ENCODE data around the gene FUT1.

The FUT1 gene

GRCh38 chr19:48751845-48752495 is 471 bp downstream of the FUT1 start:
- Mint-ChIP-seq H3K27me3 (peaks cover 14% of the 10 kb centered on the region), H3K9me3 (no peaks in the 10 kb centered on the region), H3K4me1 (peaks cover 18% of the 10 kb centered on the region), H3K27ac (no peak overlapping the region), H3K4me3 (peak overlapping the region; percentile 80), H3K36me3 (no peaks in the 10 kb centered on the region)

- Mint-ChIP-seq H3K4me3 (no peak overlapping the region), H3K9me3 (no peaks in the 10 kb centered on the region), H3K36me3 (no peaks in the 10 kb centered on the region), H3K27ac (no peak overlapping the region), H3K4me1 (peaks cover 22% of the 10 kb centered on the region), H3K27me3 (peaks cover 19% of the 10 kb centered on the region)
These were observed 1.5 kb downstream of the FUT1 start for GRCh38 chr19:48750771-48751504.

- no peaks in the 10 kb centered on the region for H3K36me3 Mint-ChIP-seq
- no peak overlapping the region for H3K27ac Mint-ChIP-seq
- no peak overlapping the region for H3K4me3 Mint-ChIP-seq
- H3K4me1 Mint-ChIP-seq: peaks cover 24% of the 10 kb centered on the region
- no peaks in the 10 kb centered on the region for H3K9me3 Mint-ChIP-seq
- H3K27me3 Mint-ChIP-seq: peaks cover 17% of the 10 kb centered on the region
These were observed 2.1 kb downstream of the FUT1 start for GRCh38 chr19:48750351-48750750.

- H3K27me3 Mint-ChIP-seq: peaks cover 20% of the 10 kb centered on the region
- peaks cover 24% of the 10 kb centered on the region for H3K4me1 Mint-ChIP-seq
- no peak overlapping the region for H3K4me3 Mint-ChIP-seq
- H3K36me3 Mint-ChIP-seq: no peaks in the 10 kb centered on the region
- H3K27ac Mint-ChIP-seq: no peak overlapping the region
- H3K9me3 Mint-ChIP-seq: no peaks in the 10 kb centered on the region
These were observed 2.8 kb downstream of the FUT1 start for GRCh38 chr19:48749571-48750198.

- Mint-ChIP-seq H3K4me1 (peaks cover 12% of the 10 kb centered on the region), H3K9me3 (no peaks in the 10 kb centered on the region), H3K27me3 (peaks cover 10% of the 10 kb centered on the region), H3K27ac (peak within 1 kb of the TSS; percentile 19), H3K4me3 (no peak within 1 kb of the TSS), H3K36me3 (no peaks in the 10 kb centered on the region)
These were observed 5.5 kb downstream of the FUT1 start, which contains the start of gene IZUMO1 for GRCh38 chr19:48746738-48747575. IZUMO1 (minus strand) TSS chr19:48746909; CDS start chr19:48745859, 1,050 bp downstream.

- peaks cover 10% of the 10 kb centered on the region for H3K27me3 Mint-ChIP-seq
- peaks cover 11% of the 10 kb centered on the region for H3K4me1 Mint-ChIP-seq
- no peaks in the 10 kb centered on the region for H3K36me3 Mint-ChIP-seq
- H3K4me3 Mint-ChIP-seq: no peak overlapping the region
- H3K9me3 Mint-ChIP-seq: no peaks in the 10 kb centered on the region
- peak overlapping the region; percentile 19 for H3K27ac Mint-ChIP-seq
These were observed 6.3 kb downstream of the FUT1 start for GRCh38 chr19:48746110-48746509.

- Mint-ChIP-seq H3K36me3 (no peaks in the 10 kb centered on the region), H3K9me3 (no peaks in the 10 kb centered on the region), H3K4me1 (peaks cover 12% of the 10 kb centered on the region), H3K27me3 (peaks cover 10% of the 10 kb centered on the region), H3K27ac (no peak overlapping the region), H3K4me3 (no peak overlapping the region)
These were observed 7.0 kb downstream of the FUT1 start for GRCh38 chr19:48745208-48745995.

- Mint-ChIP-seq H3K27me3 (peaks cover 10% of the 10 kb centered on the region), H3K36me3 (no peaks in the 10 kb centered on the region), H3K27ac (no peak overlapping the region), H3K9me3 (no peaks in the 10 kb centered on the region), H3K4me1 (peaks cover 15% of the 10 kb centered on the region), H3K4me3 (no peak overlapping the region)
These were observed 10.3 kb downstream of the FUT1 start for GRCh38 chr19:48742096-48742495.

GRCh38 chr19:48741129-48741999 is 11.1 kb downstream of the FUT1 start:
- peaks cover 15% of the 10 kb centered on the region for H3K4me1 Mint-ChIP-seq
- no peak overlapping the region for H3K4me3 Mint-ChIP-seq
- peaks cover 10% of the 10 kb centered on the region for H3K27me3 Mint-ChIP-seq
- no peaks in the 10 kb centered on the region for H3K36me3 Mint-ChIP-seq
- H3K9me3 Mint-ChIP-seq: no peaks in the 10 kb centered on the region
- no peak overlapping the region for H3K27ac Mint-ChIP-seq

GRCh38 chr19:48740164-48740972 is 12.1 kb downstream of the FUT1 start, which contains the start of gene RASIP1:
RASIP1 (minus strand) TSS chr19:48740610; CDS start chr19:48740282, 328 bp downstream.
- no peaks in the 10 kb centered on the region for H3K9me3 Mint-ChIP-seq
- no peak within 1 kb of the TSS for H3K27ac Mint-ChIP-seq
- no peak within 1 kb of the TSS for H3K4me3 Mint-ChIP-seq
- H3K36me3 Mint-ChIP-seq: no peaks in the 10 kb centered on the region
- peaks cover 9% of the 10 kb centered on the region for H3K4me1 Mint-ChIP-seq
- peaks cover 4% of the 10 kb centered on the region for H3K27me3 Mint-ChIP-seq

- H3K27me3 Mint-ChIP-seq: peaks cover 2% of the 10 kb centered on the region
- H3K4me1 Mint-ChIP-seq: peaks cover 9% of the 10 kb centered on the region
- H3K9me3 Mint-ChIP-seq: no peaks in the 10 kb centered on the region
- H3K4me3 Mint-ChIP-seq: no peak overlapping the region
- no peaks in the 10 kb centered on the region for H3K36me3 Mint-ChIP-seq
- no peak overlapping the region for H3K27ac Mint-ChIP-seq
These were observed 12.9 kb downstream of the FUT1 start for GRCh38 chr19:48739404-48740163.

GRCh38 chr19:48738557-48739403 is 13.7 kb downstream of the FUT1 start:
- Mint-ChIP-seq H3K27ac (peak overlapping the region; percentile 51), H3K4me1 (peaks cover 9% of the 10 kb centered on the region), H3K4me3 (peak overlapping the region; percentile 68), H3K27me3 (no peaks in the 10 kb centered on the region), H3K36me3 (no peaks in the 10 kb centered on the region), H3K9me3 (no peaks in the 10 kb centered on the region)
